Ramos (cell line): ENCODE measurements around the gene CDH26.
"Not testable (repeated sequence)": the region's sequence is repeated elsewhere in the genome, so short reads cannot be mapped to it uniquely, and the experiment has no call there.

ENCODE experiments used
- in situ Hi-C: fragments of 300-500 bp; cut with MboI; formaldehyde crosslinking; loops from one replicate; pipeline ENCODE4 v1.14.3; 2022; ENCODE audit warnings: low sequenced_read_pairs; ENCODE audit not compliant: unreplicated experiment

Gene CDH26

DNA sequence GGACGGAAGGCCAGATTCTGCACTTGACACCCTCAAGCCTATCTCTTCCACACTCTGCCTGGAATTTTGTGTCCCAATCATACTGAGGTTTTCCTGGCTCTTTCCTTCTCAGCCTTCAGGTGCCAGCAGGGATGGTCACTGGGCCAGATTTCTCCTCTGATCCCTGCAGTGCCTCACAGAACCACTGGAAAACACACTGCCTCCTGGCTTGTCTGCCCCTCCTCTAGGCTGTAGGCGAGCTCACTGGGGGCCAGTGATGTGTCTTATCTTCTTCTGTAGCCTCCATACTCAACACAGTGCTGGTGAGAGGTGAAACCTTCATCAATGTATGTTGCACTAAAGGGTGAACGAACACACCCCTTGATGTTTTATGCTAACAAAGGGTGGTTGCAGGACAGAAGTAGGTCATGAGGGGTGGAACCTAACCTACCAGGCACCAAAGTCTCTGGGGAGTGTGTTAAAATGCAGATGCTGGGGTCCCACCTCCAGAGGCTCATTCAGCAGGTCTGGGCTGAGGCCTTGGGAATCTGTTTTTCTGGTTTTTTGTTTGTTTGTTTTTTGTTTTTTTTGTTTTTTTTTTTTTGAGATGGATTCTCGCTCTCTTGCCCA lies 80.3 kb downstream of the CDH26 start:
- in situ Hi-C loops, result no loop called here

DNA sequence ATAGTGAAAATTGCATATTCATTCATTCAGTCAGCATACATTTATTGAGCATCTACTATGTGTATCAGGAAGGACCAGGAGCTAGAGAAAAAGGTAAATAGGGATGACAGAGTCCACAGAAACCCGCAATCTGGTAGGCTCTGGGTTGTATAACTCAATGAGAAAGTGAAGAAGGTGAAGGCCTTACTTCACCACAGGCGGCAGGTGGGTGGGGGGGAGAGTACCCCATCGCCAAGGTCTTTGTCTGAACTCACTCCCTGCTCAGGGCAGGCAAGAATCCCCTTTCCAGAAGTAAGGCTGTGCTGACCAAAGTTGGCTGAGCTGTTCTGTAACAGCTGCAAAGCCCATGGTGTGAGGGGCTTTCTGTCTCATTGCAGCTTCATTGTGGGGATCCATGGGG lies 81.3 kb downstream of the CDH26 start:
- in situ Hi-C loops, result no loop called here

DNA sequence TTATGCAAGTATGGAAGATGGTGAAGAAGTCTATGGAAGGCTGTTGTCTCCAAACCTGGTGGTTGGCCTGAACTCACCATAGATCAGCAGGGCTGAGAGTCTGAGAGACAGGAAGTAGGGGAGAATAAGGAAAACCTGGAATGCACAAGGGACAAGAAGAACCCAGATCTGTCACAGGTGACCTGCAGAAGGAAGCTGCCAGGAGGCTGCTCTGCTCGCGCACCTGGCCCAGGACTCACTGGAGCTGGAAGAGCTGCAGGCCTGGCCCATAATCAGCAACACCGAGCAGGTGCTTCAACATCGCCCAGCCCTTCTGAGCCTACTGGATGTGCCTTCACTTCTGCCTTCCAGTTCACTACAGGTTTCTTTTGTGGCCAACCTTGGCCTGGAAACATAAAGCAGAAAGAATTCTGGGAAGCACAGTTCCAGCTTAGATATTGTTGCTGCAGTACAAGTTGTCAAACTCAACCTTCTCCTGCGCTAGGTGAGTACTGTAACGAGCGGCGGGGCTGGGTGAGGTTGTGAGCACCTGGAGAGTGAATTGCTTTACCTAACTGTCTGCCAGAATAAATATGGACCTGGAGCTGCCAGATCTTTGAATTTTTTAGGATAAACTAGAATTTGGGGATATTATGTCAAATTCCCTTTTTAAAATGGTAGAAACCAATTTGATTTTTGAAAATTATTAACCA lies 82.4 kb downstream of the CDH26 start:
- in situ Hi-C loops, result no loop called here

DNA sequence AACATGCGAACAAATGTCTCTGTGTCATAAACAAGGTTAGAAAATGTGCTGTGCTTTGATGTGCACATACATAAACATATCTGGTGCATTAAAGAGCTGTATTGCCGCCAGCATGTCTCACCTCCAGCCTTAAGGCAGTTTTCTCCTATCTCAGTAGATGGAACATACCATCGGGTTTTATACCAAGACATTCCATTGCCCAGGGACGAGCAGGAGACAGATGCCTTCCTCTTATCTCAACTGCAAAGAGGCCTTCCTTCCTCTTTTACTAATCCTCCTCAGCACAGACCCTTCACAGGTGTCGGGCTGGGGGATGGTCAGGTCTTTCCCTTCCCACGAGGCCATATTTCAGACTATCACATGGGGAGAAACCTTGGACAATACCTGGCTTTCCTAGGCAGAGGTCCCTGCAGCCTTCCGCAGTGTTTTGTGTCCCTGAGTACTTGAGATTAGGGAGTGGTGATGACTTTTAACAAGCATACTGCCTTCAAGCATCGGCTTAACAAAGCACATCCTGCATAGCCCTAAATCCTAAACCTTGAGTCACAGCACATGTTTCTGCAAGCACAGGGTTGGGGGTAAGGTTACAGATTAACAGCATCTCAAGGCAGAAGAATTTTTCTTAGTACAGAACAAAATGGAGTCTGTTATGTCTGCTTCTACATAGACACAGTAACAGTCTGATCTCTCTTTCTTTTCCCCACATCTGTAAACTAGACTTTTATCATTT lies 83.4 kb downstream of the CDH26 start:
- in situ Hi-C loops, result not testable (repeated sequence)

DNA sequence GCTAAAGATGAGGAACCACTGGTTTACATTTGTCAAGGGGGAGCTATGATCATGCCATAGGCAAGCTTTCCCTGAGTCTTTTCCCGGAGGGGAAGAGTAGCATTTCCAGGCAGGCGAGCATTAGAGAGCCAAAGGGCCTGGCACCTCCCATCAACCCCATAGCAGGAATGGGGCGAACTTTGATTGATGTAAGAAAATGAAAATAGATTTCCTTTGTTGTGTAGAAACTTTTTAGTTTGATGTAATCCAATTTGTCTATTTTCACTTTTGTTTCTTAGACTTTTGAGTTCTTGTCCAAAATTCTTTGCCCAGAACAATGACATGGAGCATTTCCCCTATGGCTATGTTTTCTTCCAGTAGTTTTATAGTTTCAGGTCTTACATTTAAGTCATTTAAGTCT lies 85.2 kb downstream of the CDH26 start:
- in situ Hi-C loops, result no loop called here

DNA sequence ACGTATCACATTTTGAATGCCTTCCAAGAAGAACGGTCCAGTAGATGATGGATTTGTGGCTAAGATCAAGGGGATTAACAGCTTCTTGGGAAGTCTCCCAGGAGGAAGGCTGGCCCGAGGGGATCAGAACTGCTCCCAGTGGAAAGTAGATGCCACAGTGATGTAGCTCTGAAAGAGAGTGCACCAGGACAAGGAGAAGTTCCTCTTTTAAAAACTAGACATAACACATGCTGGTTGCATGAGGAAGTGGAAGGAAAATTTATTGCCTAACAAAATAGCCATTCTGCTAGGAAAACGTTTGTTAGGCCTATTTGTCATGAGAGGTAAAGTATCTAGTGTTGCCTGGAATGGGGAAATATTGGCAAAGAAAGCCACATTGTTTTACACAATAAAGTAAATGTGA lies 87.8 kb downstream of the CDH26 start:
- in situ Hi-C loops, result no loop called here

DNA sequence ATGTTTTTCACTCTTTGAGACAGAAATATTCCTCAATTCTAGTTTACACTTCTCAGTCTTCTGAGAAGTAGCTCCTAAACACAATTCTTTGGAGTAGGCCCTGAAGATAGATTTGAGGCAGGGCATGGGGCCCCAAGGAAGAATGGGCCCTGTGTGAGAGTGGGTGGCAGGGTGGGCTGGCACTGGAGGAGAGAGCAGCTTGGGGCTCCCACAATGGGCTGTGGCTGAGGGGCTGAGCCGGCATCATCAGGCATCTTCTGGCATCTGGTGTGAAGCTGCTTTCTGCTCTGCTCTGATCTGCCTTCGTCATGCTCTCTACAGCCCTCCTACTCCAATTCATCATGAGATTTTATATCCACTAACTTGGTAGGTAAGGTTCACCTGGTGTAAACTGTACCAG lies 88.2 kb downstream of the CDH26 start:
- in situ Hi-C loops, result no loop called here

DNA sequence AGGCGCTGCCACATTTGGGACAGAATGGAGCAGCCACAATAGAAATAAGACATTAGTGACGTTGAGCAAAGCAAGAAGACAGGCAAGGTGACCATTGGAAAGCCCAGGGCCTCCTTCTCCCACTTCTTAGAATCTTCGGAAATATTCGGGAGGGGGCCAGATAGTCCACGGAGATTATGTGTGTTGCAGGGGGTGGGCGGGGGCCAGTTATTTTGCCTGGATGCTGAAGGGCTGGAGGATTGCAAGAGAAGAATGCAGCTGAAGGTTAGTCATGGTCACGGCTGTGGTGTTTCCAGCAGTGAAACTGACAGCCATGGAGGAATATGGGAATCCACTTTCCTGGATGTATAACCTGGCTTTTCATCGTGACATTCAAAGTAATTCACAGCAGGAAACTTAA lies 88.6 kb downstream of the CDH26 start:
- in situ Hi-C loops, result no loop called here

DNA sequence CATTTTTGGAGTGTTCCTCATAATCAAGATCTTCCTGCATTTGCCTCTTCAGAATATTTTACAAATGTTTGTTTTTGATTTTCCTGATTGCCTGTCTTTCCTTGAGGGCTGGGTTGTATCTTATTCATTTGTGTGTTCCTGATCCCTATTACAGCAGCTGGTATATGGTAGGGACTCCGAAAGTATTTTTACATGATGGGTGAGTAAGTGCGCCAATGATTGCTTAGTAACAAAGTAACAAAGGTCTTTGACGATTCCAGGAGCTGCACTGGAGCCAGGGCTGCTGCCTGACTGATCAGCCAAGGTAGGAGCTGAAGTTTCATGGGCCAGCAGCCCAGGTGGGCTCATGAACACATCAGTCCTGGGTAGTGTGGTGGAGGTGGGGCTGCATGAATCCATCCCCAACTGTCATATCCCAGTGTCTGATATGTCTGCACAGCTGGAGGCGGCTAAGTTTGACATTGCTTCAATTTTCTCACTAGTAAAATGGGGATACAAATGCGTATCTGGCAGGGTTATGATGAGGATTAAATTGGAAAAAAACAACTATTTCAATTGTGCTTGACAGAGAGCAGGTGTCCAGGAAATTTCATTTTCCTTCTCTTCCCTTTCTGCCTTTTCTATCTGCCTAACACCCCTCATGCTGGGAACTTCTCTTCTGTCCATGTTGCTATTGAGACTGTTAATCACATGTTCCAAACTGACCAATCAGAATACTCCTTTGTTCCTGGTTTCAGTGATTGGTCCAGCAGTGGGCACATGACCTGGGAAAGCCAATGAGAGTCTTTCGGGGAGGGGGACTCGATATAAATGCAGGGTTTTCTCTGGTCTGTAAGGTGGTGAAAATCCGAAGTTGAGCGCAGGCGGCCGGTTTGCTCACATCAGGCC lies 90.7 kb downstream of the CDH26 start:
- in situ Hi-C loops, result no loop called here

DNA sequence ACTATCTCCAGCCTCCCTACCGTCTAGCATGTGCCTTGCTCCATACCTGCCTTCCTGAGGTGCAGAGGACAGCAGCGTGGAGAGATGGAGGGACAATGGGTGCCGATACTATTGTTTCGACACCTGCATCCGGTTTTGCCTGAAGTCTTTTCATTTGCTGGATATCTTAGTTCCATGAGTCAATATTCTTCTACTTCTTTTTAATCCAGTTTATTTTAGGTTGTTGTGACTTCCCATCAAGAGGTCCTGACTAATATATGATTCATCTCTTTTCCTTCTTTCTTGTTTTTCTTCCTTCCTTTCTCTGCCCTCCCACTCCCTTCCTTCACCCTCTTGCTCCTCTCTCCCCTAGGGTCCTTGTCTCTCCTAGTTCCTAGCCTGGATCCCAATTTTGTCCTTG lies 91.4 kb downstream of the CDH26 start:
- in situ Hi-C loops, result no loop called here

DNA sequence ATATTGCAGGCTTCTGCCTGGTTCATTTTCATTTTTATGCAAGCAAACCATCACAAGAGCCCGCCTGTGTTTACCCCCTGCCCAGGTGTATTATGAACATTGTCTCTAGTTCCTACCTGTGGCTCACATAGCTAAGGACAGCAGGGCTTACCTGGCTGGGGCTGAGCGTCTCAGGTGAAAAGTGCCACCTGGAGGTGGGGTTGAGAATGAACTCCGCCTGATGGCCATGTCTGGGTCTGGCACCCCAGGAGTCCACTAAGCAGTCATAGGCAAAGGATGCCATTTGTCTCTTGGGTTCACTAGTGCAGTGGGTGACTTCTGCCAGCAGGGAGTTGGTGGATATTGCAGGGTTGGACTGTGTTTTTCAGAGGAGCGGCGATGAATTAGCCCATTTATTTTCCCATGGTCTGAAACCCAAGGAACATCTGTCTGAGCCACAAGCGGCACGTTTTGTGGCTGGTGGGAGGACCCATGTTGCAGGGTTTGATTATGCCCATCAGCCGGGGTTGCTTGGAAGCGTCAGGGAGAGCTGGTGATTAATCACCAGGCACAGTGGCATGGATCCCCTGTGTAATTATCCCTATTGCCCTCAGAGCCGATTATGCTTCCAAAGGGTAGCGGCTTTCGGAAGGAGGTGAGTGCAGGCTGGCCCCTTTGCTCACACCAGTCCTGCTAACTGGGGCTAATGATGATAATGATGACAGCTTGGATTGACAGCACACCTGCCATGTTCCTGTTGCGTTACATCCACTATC lies 92.1 kb downstream of the CDH26 start:
- in situ Hi-C loops, result no loop called here

DNA sequence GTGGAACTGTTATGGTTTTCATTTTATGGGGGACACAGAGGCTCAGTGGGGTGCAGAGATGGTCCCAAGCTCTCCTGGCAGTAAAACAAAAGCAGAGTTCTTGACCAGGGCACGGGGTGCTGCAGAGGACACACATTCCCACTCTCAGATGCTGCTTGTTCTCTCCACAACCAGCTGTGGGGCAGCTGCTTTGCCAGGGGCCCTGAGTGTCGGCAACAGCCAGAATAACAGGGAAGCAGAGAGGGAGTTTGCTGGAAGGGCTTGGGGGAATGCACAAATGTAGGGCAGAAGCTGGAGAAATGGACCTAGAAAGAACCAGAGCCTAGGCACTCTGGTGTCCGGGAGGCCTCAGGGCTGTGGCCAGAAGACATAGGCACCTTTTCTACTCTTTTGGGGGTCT lies 93.7 kb downstream of the CDH26 start:
- in situ Hi-C loops, result no loop called here

DNA sequence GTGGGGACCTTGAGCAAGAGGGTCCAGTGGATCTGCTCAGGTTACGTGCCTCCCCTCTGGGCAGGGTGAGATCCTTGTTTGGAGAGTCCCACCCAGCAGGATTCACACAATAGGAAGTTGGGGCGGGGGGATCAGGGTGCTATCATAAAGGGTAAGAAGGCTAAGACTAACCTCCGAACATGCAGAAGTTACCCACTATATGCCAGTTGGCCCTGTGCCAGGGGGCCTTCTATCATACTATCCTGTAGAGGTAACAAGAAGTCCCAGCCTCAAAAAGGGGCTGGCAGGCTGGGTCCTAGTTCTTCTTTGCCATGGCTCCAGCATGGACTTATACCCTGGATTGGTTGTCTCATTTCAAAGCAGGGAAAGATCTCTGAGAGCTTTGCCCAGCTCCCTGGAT lies 94.1 kb downstream of the CDH26 start:
- in situ Hi-C loops, result no loop called here

DNA sequence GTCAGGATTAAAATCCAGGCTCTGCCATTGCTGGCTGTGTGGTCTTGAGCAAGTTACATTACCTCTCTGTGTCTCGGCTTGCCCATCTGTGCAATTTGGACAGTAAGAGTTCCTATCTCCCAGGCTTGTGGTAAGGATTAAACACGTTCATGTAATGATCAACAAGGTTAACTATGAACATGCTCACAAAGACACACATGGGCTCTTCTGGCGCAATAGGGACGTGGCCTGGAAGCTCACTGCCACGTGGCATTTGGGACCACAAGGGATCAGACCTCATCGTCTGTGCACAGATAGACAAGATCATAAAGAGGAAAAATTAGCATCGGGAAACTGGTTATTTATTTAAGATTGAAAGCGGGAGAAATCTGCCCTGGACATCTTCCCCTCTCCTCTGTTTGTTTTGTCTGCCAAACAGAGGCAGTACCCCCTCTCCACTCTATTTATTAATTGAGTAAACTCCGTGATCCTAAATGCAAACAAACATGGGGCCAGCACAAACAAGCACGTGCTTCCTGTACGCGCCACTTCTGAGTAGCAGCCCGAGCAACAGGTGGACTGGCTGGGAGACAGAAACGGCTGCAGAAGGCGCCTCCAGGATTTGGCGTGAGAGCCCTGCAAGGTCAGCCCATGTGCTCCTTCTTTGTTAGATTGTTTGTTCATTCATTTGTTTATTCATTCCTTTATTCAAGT lies 95.0 kb downstream of the CDH26 start:
- in situ Hi-C loops, result no loop called here

DNA sequence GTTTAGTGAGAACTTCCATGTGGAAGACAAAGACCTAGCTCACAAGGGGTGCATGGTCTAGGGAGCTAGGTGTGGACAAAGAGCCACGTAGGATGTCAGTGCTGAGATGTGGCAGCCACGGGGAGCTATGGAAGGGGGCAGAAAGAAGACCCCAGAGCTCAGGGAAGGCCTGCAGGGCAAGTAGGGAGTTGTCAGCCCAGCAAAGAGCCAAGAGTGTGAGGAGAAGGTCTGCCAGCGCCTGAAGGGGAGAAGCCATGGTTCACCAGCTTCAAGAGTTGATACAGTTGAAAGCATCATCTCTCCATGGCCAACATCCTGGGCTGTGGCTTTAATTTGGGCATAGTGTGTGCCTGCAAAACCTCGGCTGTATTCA lies 95.6 kb downstream of the CDH26 start:
- in situ Hi-C loops, result no loop called here

DNA sequence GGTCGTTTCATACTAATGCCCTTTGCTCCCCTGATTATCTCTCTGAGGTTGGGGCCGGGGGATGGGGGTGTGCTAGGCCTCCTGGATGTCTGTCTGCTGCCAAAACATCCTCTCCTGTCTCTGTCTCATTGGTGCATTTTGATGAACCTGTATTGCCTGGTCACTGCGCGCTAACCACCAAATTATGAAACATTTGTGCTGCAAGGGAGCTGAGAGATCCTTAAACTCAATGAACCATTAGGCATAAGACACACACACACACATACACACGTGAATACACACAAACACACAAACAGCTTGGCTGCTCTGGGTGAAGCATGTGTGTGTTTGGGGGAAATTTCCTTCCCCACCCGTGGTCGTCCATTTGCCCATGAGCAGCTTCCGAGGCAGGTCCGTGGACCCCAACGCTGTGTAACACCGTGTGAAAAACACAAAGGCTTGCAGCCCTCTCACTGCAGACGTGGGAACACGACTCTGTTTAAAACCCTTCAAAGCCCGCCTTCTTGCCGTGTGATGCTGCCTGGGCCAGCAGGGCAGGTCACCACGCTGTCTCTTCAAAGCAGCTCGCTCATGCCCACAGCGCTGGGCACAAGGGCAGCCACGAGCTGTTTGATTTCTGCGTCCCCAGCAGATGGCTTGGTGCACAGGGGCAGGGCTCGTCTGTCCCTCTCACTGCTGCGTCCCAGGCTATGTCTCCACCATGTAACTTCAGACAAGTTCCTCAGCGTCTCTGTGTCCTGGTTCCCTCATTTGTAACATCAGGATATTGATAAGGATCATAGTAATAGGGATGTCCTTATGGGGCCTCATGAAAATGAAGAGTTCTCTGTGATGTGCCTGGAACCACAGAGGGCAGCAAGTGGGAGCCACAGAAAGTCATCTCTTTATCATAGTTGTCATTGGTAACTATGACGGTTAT lies 96.8 kb downstream of the CDH26 start:
- in situ Hi-C loops, result no loop called here

DNA sequence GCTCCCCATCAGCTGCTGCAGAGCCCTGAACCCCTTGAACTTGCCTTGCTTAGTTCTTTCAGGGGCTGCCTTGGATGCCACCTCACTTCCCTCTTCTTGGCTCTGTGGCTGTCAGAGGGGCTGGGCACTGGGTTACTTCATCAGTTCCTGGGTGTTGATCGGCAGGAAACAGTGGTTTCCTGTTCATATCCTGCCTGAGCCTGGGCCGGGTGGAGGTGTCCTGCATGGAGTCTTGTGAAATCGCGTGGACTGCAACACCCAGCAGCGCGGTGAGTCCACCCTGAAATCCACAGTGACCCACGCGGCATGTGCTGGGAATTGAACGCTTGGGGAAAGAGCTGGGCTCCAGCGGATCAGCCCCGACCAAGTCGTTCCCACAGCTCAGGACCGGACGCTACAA lies 97.5 kb downstream of the CDH26 start:
- in situ Hi-C loops, result no loop called here

DNA sequence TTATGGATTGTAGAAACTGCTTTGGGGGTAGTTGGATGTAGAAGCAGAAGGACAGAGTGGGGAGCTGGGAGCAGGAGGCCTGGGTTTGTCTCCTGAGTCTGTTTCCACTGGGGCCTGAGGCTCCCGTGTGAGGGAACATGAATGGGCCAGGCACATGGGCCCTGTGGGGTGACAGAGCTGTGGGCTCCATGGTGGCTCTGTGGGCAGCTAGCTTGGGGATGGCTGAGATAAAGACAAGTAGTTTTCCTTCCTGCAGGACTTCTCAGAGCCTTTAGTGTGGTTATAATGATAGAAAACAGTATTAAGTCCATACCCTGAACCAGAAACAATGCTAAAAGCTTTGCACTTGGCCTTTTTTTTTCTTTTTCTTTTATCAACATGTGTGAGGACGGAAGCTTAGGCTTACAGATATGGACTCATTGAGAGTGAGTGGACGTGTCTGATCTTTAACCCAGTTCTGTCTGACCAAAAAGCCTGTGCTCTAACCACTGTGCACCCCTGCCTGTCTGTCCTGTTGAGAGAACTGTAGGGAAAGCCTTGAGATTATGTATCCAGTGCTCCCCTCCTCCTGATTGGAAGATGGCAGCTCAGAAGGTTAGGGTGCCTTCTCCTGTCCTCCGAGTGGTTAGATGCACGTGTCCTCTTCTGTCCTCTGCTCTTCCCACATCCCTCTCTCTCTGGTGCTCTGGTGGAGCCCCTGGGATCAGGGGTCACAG lies 98.3 kb downstream of the CDH26 start:
- in situ Hi-C loops, result no loop called here
